GM18499 (cell line): Measurements from ENCODE around the gene ATP5MK.
"Not testable (repeated sequence)": the region's sequence is repeated elsewhere in the genome, so short reads cannot be mapped to it uniquely, and the experiment has no call there.

Source experiments
- ATAC-seq: cut with Tn5 transposase; IDR thresholded peaks from one replicate; pipeline ENCODE4 v1.9.1; 2021; ENCODE audit warnings: moderate number of reproducible peaks; ENCODE audit not compliant: insufficient read depth, unreplicated experiment

ATP5MK gene

GRCh38 chr10:103396067-103396788 is at the start of gene ATP5MK, which contains the start of gene PDCD11:
Gene ATP5MK (minus strand): TSS chr10:103396475. CDS start chr10:103392457, 4,018 bp downstream.
Gene PDCD11 (plus strand): TSS chr10:103396626. CDS start chr10:103398427, 1,801 bp downstream.
- ATAC-seq: peak; percentile 89

GRCh38 chr10:103445366-103445765 is 49.1 kb upstream of the ATP5MK start:
- no peak for ATAC-seq

- ATAC-seq: no peak
Observed at GRCh38 chr10:103444478-103444877, 48.2 kb upstream of the ATP5MK start.

GRCh38 chr10:103443475-103444185 is 47.4 kb upstream of the ATP5MK start:
- no peak for ATAC-seq

- no peak for ATAC-seq
Observed at GRCh38 chr10:103442031-103442461, 45.8 kb upstream of the ATP5MK start.

GRCh38 chr10:103441611-103442010 is 45.3 kb upstream of the ATP5MK start:
- no peak for ATAC-seq

- ATAC-seq: no peak
Observed at GRCh38 chr10:103441206-103441605, 44.9 kb upstream of the ATP5MK start.

- no peak for ATAC-seq
Observed at GRCh38 chr10:103440416-103440815, 44.1 kb upstream of the ATP5MK start.

GRCh38 chr10:103439776-103440175 is 43.5 kb upstream of the ATP5MK start:
- ATAC-seq: no peak

GRCh38 chr10:103433858-103434257 is 37.6 kb upstream of the ATP5MK start:
- no peak for ATAC-seq

- no peak for ATAC-seq
Observed at GRCh38 chr10:103431902-103432301, 35.6 kb upstream of the ATP5MK start.

- ATAC-seq: no peak
Observed at GRCh38 chr10:103429647-103430046, 33.4 kb upstream of the ATP5MK start.

- no peak for ATAC-seq
Observed at GRCh38 chr10:103428989-103429643, 32.8 kb upstream of the ATP5MK start.

GRCh38 chr10:103427866-103428265 is 31.6 kb upstream of the ATP5MK start:
- no peak for ATAC-seq

GRCh38 chr10:103423748-103424147 is 27.5 kb upstream of the ATP5MK start:
- no peak for ATAC-seq

GRCh38 chr10:103419101-103419500 is 22.8 kb upstream of the ATP5MK start:
- no peak for ATAC-seq

- ATAC-seq: no peak
Observed at GRCh38 chr10:103417601-103418000, 21.3 kb upstream of the ATP5MK start.

GRCh38 chr10:103417148-103417469 is 20.8 kb upstream of the ATP5MK start:
- not testable (repeated sequence) for ATAC-seq

GRCh38 chr10:103416436-103417147 is 20.3 kb upstream of the ATP5MK start:
- no peak for ATAC-seq

GRCh38 chr10:103415581-103415980 is 19.3 kb upstream of the ATP5MK start:
- ATAC-seq: no peak

- no peak for ATAC-seq
Observed at GRCh38 chr10:103413564-103413963, 17.3 kb upstream of the ATP5MK start.
